ENCODE data around the gene JUN.

Gene JUN

DNA sequence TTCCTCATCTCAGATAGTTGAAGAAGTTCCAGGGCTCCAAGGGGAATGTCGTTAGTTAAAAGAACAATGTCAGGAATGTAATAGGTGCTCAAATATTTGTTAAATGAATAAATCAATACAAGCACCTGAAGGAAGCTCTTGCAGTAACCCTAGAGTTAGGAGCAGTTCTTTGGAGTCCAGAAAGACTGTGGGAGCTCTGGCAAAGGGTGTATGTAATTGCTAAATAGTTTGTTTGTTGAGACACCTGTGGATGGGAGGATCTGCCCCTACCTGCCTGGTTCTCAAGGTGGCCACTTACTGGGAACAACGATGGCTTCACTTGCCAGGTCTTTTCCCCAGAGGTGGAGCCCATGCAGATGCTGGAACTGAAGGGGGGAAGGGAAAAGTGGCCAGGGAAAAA is 27.5 kb upstream of the JUN start:
- TF ChIP-seq, protein P1, sequence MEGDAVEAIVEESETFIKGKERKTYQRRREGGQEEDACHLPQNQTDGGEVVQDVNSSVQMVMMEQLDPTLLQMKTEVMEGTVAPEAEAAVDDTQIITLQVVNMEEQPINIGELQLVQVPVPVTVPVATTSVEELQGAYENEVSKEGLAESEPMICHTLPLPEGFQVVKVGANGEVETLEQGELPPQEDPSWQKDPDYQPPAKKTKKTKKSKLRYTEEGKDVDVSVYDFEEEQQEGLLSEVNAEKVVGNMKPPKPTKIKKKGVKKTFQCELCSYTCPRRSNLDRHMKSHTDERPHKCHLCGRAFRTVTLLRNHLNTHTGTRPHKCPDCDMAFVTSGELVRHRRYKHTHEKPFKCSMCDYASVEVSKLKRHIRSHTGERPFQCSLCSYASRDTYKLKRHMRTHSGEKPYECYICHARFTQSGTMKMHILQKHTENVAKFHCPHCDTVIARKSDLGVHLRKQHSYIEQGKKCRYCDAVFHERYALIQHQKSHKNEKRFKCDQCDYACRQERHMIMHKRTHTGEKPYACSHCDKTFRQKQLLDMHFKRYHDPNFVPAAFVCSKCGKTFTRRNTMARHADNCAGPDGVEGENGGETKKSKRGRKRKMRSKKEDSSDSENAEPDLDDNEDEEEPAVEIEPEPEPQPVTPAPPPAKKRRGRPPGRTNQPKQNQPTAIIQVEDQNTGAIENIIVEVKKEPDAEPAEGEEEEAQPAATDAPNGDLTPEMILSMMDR (conservative IDR thresholded peaks at IDR 0.05; ENCODE audit: low read depth, low read length): no peak
- no peak for DNase-seq (ENCODE audit: low read depth)
- H3K4me3 ChIP-seq (ENCODE audit: low read depth, low read length): no peak overlapping the region

DNA sequence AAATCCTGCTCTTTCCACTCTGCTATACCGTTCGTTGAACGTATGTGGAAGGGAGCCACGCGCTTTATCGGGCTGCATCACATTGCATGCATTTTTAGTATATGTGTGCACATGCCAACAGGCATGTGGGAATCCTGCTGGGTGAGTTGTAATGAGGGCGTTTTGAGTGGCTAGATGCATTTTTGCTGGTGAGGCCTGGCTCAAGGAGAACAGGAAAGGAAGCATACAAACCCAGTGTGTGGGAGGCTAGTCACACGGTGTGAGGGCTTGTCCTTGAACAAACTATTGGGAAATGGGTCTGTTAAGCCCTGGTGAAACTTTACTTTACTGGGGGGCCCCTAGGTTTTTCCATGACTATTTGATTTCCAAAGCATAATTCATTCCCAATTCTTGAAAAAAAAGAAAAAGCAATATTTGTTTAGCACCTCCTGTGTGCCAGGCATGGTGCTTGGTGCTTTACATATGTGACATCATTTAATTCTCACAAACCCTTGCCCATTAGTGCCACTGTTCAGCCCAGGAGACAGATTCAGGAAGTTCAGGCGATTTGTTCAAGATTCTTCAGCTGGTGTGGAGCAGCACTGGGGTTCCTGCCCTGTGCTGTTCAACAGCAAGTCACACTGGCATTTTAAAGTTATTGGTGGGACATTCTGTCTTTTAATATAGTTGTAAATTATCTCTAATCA is 25.6 kb upstream of the JUN start:
- H3K4me3 ChIP-seq (ENCODE audit: low read depth, low read length): no peak overlapping the region
- TF ChIP-seq, protein P1 (conservative IDR thresholded peaks at IDR 0.05; ENCODE audit: low read depth, low read length): no peak
- peak; percentile 89 for DNase-seq (ENCODE audit: low read depth)

DNA sequence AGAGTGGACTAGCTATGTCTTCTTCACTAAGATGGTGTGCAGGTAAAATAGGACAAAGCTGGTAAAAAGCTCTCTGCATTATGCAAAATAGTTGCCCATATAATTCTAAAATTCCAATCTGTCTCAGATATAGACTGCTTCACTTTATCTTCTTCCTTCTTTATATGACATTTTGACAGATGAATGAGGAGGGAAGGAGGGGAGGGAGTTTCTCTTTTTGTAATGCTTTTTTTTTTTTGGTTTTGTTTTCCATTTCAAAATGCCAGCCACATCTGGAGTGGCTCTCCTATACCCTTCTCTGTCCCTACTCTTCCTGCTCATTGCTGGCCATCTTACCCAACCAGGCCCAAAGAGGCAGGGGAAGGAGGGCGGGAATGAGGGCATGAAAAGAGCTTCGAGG is 24.2 kb upstream of the JUN start:
- no peak for DNase-seq (ENCODE audit: low read depth)
- H3K4me3 ChIP-seq (ENCODE audit: low read depth, low read length): no peak overlapping the region
- TF ChIP-seq, protein P1 (conservative IDR thresholded peaks at IDR 0.05; ENCODE audit: low read depth, low read length): no peak

DNA sequence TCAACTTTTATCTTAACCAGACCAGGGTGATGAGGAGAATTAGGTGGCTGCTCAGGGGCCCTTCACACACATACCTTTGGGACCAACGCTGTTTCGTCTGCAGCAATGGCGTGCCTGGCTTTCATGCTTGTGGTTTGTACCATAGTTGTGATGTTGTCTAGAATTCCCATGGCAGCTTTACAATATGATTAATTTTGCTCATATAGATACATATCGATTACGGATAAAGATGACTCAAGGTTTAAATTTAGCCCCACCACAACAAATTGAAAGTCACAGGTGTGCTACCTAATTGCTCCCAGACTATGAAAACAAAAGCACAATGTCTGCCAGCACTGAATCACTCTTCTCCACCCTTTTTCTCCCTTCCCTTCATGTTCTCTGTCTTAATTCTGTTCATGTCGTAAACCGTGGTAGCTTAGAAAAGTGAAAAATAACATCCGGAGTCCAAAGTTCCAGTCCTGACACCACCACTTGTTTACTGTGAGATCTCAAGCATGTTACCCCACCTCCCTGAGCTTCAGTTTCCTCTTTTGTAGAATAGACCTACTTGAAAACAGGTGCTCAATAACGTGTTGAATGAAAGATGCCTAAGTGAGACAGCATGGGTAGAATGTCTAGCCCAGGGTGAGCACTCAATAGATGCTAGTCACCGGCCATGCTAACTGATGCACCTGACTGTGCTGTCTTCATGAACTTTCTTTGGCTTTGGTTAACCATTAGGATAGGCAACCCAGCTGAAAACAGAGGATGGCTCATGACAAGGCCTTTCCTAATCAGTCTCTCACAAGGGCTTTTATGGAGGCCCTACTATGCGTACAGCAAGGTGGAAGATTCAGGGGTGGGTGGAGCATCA is 22.1 kb upstream of the JUN start:
- TF ChIP-seq, protein P1 (conservative IDR thresholded peaks at IDR 0.05; ENCODE audit: low read depth, low read length): no peak
- DNase-seq (ENCODE audit: low read depth): no peak
- H3K4me3 ChIP-seq (ENCODE audit: low read depth, low read length): no peak overlapping the region

DNA sequence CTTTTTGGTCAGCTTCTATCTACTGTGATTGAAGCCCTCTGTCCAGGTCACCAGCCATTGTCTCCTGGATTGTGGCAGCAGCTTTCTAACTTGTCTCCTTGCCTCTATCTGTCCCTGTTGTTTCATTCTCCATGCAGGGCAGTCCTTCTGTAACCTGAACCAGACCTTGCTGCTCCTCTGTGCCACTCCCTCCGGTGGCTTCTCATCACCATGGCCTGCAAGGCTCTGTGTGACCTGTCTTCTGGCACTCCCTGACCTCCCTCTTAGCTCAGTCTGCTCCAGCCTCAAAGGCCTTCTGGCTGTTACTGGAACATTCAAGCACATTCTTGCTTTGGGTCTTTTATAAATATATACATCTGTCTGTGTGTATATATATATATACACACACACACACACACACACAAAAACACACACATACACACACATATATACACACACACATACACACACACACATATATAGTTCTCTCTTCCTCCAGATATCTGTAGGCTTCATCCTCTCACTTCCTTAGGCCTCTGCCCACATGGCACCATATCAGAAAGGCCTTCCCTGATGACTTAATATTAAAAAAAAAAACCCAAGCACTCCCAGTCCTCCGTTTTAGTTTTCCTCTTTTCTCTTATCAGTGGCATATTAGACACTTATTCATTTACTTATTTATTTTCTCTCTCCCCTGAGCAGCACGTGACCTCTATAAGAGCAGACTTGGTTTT is 21.2 kb upstream of the JUN start:
- no peak overlapping the region for H3K4me3 ChIP-seq (ENCODE audit: low read depth, low read length)
- DNase-seq (ENCODE audit: low read depth): no peak
- TF ChIP-seq, protein P1 (conservative IDR thresholded peaks at IDR 0.05; ENCODE audit: low read depth, low read length): no peak

DNA sequence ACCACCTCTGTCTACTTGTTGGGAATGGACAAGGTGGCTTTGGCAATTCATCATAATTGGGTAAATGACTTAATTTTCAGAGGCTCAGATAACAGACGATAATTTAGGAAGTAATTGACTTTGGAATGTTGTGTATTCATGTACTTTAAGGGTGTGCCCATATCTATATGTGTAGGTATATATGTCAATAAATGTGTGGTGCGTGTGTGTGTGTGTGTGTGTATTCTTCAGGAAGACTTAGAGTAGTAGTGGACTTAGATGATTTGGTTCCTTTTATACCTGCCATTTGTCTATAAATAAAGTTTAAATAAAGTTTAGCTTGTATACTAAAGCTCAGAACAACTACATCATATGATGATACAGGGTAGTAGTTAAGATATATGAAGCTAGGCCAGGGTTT is 20.0 kb upstream of the JUN start:
- no peak overlapping the region for H3K4me3 ChIP-seq (ENCODE audit: low read depth, low read length)
- TF ChIP-seq, protein P1 (conservative IDR thresholded peaks at IDR 0.05; ENCODE audit: low read depth, low read length): no peak

More for the DNA sequence above, 20.0 kb upstream of the JUN start:
- no peak for DNase-seq (ENCODE audit: low read depth)
